Left lung (tissue), 10 donors: ENCODE results near the gene STRADB. TPM values are rescaled to one million over a fixed set of nuclear protein-coding genes. Genes with fewer than 3 reads are reported as not detected.

Source experiments
- ATAC-seq: fragments of 200-7000 bp; cut with Tn5 transposase; one replicate; pipeline ENCODE4 v1.9.1; 2020; ENCODE audit warnings: moderate library complexity
- DNase-seq, 4 donors: peaks; one replicate each; pipeline ENCODE4 v3.0.0-alpha.2; 2013 to 2020
- H3K27ac ChIP-seq, 2 donors: fragments of 200-600 bp; sonication (generic) in 1 of 2; one replicate each; pipeline versions ENCODE4 v1.5.0 to v1.8.0; 2020 to 2021
- H3K27me3 ChIP-seq, 2 donors: fragments of 200-600 bp; sonication (generic) in 1 of 2; one replicate each; pipeline versions ENCODE4 v1.5.0 to v1.8.0; 2020 to 2021
- H3K36me3 ChIP-seq, 2 donors: fragments of 200-600 bp; sonication (generic) in 1 of 2; one replicate each; pipeline versions ENCODE4 v1.5.0 to v1.8.0; 2020 to 2021
- H3K4me1 ChIP-seq, 2 donors: fragments of 200-600 bp; one replicate each; pipeline ENCODE4 v1.8.0; 2021
- H3K4me3 ChIP-seq, 2 donors: fragments of 200-600 bp; sonication (generic) in 1 of 2; one replicate each; pipeline versions ENCODE4 v1.5.0 to v1.8.0; 2020 to 2021; ENCODE audit warnings: mild to moderate bottlenecking in 1 of 2
- H3K9me3 ChIP-seq, 2 donors: fragments of 200-600 bp; sonication (generic) in 1 of 2; one replicate each; pipeline versions ENCODE4 v1.5.0 to v1.8.0; 2020 to 2021
- intact Hi-C, 2 donors: fragments of 100-400 bp; cut with DNase I; formaldehyde crosslinking; loops; one replicate each; pipeline versions ENCODE4 v1.11.2 to v1.14.2; 2022
- polyA plus RNA-seq, 6 donors: library from polyadenylated mRNA; unstranded; fragments of 120-200 nt; gene quantifications; one replicate each; pipeline ENCODE4 v1.2.1, GENCODE V29; 2013; ENCODE audit not compliant: insufficient read length in 6 of 6
- total RNA-seq, 2 donors: library from RNA; stranded (reverse); fragmentation: NEBNext Ultra II Directional; extraction: Animal tissue kit (Norgen Biotek cat#: 25700); gene quantifications; one replicate each; pipeline ENCODE4 v1.2.1, GENCODE V29; 2021
- TF ChIP-seq, protein P1 (sequence below), 2 donors: fragments of 200-600 bp; sonication (generic) in 1 of 2; IDR thresholded peaks; one replicate each; pipeline versions ENCODE4 v1.5.0 to v1.8.0; 2021; ENCODE audit warnings: antibody characterized with exemption in 2 of 2
- donor health status: DM: no; HTN: yes; CAD: no.
- donor health status: DM: no; HTN: no; CAD: no.

The STRADB gene
- total and polyA plus RNA-seq, 8 donors = 16.0 to 54.9 (median 44.6) TPM

DNA sequence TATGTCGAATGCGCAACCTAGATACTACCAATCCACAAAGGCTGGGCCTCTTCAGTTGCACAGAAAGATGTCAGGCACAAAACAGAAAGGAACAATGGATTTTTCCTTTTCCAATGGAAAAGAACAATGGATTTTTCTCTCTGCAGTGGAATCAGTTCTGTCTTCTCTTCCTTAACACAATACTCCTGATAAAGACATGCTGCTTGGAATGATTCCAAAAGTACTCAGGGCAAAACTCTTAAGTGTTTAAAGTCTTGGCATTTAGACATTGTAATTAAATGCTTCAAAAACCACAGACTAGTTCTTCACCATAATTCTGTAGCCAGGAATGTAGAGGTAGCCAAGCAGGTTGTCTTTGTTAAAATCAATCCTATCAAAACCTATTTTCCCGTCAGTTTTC, 47.7 kb upstream of the STRADB start:
- Histone ChIP-seq H3K27me3 (no peaks in the 10 kb centered on the region), H3K27ac (no peak overlapping the region), H3K36me3 (peaks cover 0 to 5% of the 10 kb centered on the region in 2 donors), H3K4me3 (no peak overlapping the region), H3K4me1 (peaks cover 4 to 52% of the 10 kb centered on the region in 2 donors), H3K9me3 (no peaks in the 10 kb centered on the region)
- TF ChIP-seq, protein P1, sequence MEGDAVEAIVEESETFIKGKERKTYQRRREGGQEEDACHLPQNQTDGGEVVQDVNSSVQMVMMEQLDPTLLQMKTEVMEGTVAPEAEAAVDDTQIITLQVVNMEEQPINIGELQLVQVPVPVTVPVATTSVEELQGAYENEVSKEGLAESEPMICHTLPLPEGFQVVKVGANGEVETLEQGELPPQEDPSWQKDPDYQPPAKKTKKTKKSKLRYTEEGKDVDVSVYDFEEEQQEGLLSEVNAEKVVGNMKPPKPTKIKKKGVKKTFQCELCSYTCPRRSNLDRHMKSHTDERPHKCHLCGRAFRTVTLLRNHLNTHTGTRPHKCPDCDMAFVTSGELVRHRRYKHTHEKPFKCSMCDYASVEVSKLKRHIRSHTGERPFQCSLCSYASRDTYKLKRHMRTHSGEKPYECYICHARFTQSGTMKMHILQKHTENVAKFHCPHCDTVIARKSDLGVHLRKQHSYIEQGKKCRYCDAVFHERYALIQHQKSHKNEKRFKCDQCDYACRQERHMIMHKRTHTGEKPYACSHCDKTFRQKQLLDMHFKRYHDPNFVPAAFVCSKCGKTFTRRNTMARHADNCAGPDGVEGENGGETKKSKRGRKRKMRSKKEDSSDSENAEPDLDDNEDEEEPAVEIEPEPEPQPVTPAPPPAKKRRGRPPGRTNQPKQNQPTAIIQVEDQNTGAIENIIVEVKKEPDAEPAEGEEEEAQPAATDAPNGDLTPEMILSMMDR (IDR thresholded peaks at IDR 0.05) = no peak
- DNase-seq (peak in 1 of 4 donors; percentile 48), ATAC-seq (peak; percentile 65)
- intact Hi-C loops = no loop called here

DNA sequence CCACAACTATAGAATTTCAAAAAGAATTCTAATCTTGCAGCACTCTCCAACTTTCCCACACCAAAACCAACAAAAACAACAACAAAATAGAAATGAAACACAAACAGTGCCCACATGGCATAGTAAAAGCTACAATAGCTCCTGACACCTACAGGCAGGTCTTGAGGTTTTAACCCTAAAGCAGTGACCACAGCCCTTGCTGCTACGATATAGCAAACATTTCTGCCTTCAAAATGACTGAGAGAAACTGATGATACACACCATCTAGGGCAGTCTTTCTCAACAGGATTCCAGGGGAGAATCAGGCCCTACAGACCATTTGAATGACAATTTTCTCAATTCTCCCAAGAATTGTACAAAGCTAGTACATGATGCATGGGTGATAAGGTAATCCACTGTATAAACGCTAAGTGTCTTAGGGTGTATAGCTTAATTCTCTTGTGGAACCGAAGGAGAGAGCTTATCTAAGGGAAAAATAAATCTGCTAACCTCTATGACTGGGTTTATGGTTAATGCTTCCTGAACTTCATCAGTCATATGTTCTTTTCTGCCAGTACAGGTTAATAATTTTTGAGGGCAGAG, 46.8 kb upstream of the STRADB start:
- Histone ChIP-seq H3K4me1 (peaks cover 4 to 52% of the 10 kb centered on the region in 2 donors), H3K4me3 (no peak overlapping the region), H3K27ac (no peak overlapping the region), H3K36me3 (peaks cover 0 to 2% of the 10 kb centered on the region in 2 donors), H3K27me3 (no peaks in the 10 kb centered on the region), H3K9me3 (no peaks in the 10 kb centered on the region)
- TF ChIP-seq, protein P1 (IDR thresholded peaks at IDR 0.05) = no peak
- intact Hi-C loops = no loop called here
- DNase-seq (no peak), ATAC-seq (no peak)

DNA sequence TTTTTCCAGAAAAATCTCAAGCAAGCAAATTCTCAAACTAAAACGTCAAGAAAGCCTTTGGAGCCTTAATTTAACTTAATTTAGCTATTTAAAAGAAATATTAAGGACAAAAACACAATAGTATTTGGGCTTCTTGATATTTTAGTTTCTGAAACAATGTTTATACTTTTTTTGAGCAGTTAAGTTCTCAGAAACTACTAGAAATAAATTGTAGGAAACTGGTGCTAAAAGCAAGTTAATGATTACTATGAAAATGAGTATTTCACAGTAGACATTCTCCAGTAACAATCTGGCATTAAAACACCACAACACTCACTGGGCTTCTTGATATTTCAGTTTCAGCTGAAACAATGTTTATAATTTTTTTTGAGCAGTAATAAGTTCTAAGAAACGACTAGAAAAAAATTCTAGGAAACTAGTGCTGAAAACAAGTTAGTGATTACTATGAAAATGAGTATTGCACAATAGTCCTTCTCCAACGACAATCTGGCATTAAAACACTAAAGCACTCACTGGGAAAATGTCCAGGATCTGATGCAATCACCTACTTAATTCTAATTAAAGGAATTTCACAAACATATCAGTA, 45.4 kb upstream of the STRADB start:
- Histone ChIP-seq H3K4me3 (no peak overlapping the region), H3K27me3 (no peaks in the 10 kb centered on the region), H3K9me3 (no peaks in the 10 kb centered on the region), H3K36me3 (no peaks in the 10 kb centered on the region), H3K27ac (peak overlapping the region; percentile 42 to 69), H3K4me1 (peaks cover 4 to 52% of the 10 kb centered on the region in 2 donors)
- peak; percentile 48 for ATAC-seq
- intact Hi-C loops = no loop called here
- DNase-seq = peak in 2 of 4 donors; percentile 89 to 90
- TF ChIP-seq, protein P1 (IDR thresholded peaks at IDR 0.05) = no peak

DNA sequence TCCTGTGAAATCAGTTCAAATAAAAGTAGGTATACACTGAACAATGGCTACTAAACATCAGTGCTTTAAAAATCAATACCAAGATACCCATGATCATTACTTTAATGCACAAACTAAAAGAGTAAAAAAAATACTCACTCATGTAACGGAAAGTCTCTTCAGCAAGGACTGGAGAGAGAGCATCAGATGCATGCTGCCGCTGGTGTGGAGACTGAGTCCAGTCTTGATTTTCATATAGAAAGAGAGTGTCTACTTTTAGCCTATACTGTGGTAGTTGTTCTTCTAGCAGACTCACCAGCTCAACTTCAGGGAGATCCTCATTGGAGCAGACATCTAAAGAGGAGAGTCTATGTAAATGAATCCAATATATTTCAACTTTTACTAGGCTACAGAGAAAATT, 44.3 kb upstream of the STRADB start:
- Histone ChIP-seq H3K36me3 (no peaks in the 10 kb centered on the region), H3K27me3 (no peaks in the 10 kb centered on the region), H3K27ac (peak overlapping the region in 1 of 2 donors; percentile 69), H3K9me3 (no peaks in the 10 kb centered on the region), H3K4me1 (peaks cover 4 to 46% of the 10 kb centered on the region in 2 donors), H3K4me3 (no peak overlapping the region)
- TF ChIP-seq, protein P1 (IDR thresholded peaks at IDR 0.05) = no peak
- no peak for DNase-seq
- ATAC-seq = no peak
- intact Hi-C loops = no loop called here

DNA sequence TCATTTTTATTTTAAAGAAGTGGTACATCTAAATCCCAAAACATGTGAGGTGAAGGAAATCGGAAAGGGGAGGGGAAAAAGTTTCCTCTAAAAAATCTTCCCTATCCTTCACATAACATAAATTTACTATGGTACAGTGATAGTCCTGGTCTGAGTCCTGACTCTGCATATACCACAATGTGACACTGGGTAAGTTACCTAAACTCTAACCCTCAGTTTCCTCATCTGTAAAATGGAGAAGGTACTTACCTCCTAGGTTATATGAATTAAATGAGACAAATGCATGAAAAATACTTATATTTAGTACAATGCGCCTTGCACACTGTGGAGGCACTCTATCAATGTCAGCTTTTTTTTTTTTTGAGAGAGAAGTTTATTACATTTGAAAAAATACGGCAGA, 42.6 kb upstream of the STRADB start:
- no peaks in the 10 kb centered on the region for H3K27me3 ChIP-seq
- ATAC-seq = no peak
- peaks cover 6 to 46% of the 10 kb centered on the region in 2 donors for H3K4me1 ChIP-seq
- H3K4me3 ChIP-seq = no peak overlapping the region
- no peak for DNase-seq
- intact Hi-C loops = no loop called here
- TF ChIP-seq, protein P1 (IDR thresholded peaks at IDR 0.05) = no peak
- H3K27ac ChIP-seq = no peak overlapping the region
- H3K9me3 ChIP-seq = no peaks in the 10 kb centered on the region
- no peaks in the 10 kb centered on the region for H3K36me3 ChIP-seq
